ENCODE measurements around the gene TRHDE.
"Not testable (repeated sequence)": the region's sequence is repeated elsewhere in the genome, so short reads cannot be mapped to it uniquely, and the experiment has no call there.

The TRHDE gene

DNA sequence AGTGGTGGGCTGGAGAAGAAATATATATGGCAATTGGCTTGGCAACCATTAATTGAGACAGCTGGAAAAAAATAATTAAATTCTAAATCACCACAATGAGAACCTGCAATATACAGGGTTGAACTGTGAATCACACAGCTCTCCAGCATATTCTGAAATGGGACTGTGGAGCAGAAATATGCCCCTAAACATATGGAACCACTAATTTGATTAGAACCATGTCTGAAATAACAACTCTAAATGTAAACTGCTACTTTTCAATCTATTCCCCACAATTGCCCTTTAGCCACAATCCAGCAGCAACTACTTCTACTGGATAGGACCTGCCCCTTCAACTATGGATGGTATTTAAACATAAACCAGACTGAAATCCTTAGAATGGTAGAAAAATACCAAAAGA is 330.4 kb downstream of the TRHDE start:
- no peak for DNase-seq
- intact Hi-C loops (cut with DNase I), result no loop called here

DNA sequence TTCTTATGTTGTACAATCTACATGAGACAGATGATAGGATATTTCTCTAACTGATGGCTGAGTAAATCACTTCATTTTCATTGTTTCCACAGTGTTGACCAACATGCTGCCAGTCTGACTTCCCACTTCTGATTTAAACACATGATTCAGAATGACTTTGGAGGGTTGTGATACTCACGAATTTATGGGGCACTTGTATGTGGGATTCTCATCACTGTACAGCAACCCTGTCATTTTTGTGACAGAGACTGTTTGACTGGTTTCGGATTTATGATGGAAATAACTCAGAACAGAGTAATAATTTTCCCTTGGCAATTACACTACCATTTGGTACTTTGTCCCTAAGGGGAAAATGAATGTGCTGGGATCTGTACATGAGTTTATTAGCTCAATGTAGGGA is 333.8 kb downstream of the TRHDE start:
- intact Hi-C loops (cut with DNase I), result no loop called here
- no peak for DNase-seq

DNA sequence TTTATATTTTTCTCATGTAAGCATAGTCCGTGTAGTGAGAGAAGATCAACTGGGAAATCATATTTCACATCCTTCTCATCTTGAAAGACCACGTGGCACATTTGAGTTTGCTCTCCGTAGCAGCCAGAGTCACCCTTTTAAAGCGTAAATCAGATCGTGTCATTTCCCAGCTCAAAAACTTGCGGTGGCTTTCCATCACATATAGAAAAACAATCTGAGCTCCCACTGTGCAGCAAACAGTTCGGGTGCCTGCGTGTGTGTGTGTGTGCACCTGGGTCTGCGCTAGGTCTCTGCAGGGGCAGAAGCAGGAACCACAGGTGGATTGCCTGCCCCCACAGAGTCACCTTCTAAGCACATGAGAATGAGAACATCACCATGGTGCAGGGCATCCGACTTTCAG is 338.2 kb downstream of the TRHDE start:
- intact Hi-C loops (cut with DNase I), result no loop called here
- DNase-seq, result peak in 2 of 10 donors; percentile 33 to 66

DNA sequence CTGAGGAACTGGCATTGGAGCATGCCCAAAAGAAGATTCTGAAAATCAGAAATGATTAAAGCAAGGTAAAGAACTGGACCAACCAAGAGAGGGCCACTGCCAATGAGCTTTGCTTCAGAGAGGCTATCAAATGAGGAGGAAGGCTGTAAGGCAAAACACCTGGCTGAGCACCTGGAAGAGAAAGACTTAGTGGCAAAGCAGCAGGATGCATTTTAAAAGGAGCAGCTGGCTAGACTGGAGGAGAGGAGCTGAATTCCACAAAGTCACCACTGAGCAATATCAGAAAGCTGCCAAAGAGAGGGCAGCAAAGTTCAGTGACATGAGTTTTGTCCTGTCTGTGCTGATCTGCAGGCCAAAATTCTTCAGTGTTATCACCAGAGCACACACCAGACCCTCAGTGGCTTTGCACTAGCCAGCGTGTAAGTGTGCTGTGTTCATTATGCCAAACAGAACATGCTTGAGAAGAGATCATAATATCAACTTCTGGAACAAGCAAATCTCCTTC is 338.7 kb downstream of the TRHDE start:
- DNase-seq, result no peak
- intact Hi-C loops (cut with DNase I), result no loop called here

DNA sequence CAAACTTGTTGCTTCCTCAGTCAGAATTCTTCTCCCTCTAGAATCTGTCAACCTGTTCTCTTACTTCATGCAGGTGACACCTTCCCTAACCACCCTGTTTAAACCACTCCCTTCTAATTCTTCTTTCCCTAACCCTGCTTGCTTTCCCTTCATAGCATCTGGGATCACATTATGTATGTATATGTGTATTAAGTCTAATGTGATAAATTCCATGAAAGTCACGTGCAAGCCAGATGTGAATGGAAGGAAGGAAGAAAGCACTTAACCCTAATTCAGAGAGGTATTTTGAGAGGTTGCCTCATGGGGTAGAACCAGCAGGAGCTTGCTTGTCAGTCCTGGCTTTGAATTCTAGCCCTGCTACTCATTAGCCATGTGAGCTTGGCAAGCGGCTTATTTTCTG is 340.0 kb downstream of the TRHDE start:
- no peak for DNase-seq
- intact Hi-C loops (cut with DNase I), result no loop called here

DNA sequence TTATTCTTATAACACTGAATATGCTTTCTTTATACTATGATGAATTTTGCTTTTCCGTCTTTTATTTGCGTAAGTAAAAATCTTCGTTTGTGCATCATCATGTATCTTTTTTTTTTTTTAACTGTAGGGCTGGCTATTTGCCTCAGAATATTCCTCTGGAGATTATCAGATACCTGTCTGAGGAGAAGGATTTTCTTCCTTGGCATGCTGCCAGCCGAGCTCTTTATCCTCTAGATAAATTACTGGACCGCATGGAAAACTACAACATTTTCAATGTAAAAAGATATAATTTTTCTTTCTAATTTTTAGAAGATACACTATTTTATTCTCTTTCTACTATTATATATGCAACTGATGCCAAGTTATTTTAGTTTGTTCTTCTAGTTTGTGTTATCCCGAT is 346.6 kb downstream of the TRHDE start:
- intact Hi-C loops (cut with DNase I), result no loop called here
- DNase-seq, result no peak

DNA sequence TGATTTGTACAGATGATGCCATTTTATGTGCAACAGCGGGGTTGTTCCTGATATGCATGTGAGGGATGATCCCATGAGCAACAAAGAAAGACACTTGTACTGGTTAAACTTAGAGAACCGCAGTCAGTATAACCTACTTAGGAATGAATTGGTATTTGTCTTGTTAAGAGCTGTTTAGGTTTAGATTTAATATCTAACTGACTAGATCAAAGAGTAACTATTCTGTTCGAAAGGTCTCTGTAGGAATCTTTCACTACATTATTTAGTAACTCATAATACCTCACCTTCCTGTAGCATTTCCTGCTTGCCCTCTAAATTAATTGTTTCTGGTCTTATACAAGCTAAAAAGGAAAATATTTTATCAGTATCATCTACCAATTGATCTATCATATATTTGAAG is 350.4 kb downstream of the TRHDE start:
- DNase-seq, result no peak
- intact Hi-C loops (cut with DNase I), result no loop called here

DNA sequence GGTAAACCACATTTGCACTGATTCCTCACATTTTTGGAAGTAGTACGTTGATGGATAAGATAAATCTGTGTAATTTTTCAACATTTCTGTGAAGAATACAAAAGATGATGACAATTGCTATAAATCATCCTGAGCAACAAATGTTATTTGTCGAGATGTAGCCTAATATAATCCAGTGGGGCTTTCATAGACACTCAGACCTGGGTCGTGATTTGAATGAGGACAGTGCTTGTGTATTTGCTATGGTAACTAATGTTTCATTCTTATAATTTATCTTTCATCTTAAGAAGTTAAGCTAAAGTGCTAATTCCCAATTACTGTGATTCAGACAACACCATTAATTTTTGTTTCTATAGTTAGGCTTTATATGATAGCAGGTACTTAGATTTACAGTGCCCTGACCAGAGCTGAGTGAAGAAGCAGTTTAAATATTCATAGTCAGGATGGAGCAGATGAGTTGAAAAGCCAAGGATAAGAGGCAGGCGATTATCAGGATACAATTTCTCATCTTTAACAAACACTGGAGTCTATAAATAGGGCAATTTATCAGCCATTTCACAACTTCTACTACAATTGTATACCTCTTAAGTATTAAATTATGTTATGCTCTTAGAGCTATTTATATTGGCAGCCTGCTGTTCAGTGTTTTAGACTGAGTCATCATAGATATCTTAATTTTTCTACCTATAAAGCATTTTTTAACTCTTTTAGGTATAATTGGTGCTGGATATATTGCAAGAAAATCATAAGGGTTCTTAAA is 359.9 kb downstream of the TRHDE start:
- intact Hi-C loops (cut with DNase I), result no loop called here
- no peak for DNase-seq

DNA sequence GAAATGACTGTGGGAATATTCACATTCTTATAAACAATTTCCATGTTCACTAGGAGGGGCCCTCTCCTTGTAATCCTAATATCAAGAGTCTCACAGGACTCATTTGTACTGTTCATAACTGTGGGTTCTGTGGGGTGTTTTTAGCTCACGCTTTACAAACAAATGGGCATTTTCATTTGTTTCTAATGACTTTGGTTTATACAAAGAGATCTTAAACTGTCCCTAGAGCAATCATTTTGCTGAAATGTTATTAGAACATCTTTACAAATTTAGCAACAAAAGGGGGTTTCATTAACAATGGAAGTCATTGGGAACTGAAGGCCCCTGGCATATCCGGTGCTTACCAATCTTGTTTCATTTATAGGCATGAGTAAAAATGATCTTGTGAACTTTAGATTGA is 370.5 kb downstream of the TRHDE start:
- no peak for DNase-seq
- intact Hi-C loops (cut with DNase I), result no loop called here

DNA sequence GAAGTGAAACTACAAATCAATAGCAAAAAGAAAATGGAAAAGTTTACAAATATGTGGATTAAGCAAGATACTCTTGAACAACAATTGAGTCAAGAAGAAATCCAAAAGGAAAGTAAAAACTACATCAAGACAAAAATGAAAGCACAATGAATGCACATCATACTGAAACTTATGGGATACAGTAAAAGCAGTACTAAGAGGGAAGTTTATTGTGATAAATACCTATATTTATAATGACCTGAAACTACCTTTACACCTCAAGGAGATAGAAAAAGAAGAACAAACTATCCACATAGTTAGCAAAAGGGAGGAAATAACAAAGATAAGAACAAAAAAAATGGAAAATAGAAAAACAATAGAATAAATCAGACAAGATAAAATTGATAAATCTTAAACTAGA is 375.0 kb downstream of the TRHDE start:
- DNase-seq, result no peak
- intact Hi-C loops (cut with DNase I), result no loop called here

DNA sequence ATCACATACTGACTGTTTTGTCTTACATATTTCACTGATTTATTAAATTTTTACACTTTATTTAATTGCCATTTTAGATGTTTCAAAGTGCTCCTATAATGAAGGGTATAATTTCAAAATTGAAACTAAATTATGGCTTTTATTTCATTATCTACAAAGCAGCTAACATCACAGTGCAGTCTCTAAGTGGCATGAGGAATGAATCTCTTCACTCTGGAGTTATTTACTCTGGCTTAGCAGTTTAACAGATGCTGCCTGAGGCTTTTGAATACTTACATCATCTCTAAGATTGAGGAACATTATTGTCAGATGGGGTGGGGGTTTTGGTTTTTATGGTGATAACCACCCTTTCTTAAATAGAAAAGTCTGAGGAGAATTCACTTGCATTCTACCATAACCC is 386.4 kb downstream of the TRHDE start:
- intact Hi-C loops (cut with DNase I), result no loop called here
- no peak for DNase-seq

DNA sequence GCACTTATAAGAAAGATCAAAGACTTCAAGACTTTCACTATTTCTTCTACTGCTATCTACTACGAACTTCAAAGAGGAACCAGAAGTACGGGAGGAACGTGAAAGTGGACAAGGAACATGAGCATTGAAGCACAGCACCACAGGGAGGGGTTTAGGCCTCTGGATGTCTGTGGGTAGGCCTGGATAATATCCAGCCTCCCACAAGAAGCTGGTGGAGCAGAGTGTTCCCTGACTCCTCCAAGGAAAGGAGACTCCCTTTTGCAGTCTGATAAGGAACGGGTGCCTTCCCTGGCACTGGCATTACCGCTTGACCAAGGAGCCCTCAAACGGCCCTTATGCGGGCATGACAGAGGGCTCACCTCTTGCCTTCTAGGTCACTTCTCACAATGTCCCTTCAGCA is 388.0 kb downstream of the TRHDE start:
- intact Hi-C loops (cut with DNase I), result not testable (repeated sequence)
- DNase-seq, result peak in 1 of 10 donors; percentile 30

DNA sequence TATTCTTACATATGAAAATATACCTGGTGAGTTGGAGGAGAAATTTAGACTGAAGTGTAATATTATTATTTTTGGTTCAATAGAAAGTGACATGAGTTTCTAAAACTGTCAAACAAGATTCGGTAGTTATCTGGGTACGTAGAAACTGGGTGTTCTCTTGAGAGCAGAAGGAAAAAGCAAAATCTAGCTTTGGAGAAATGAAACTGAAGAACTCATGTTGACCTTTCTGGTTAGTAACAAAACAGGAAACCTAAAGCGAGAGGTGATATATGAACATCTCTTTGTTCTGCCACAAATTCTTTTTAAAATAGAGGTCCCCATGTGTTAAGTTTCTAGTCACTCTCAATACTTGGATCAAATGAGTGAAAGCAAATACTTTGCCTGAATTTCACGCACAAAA is 401.7 kb downstream of the TRHDE start:
- intact Hi-C loops (cut with DNase I), result no loop called here
- DNase-seq, result no peak

DNA sequence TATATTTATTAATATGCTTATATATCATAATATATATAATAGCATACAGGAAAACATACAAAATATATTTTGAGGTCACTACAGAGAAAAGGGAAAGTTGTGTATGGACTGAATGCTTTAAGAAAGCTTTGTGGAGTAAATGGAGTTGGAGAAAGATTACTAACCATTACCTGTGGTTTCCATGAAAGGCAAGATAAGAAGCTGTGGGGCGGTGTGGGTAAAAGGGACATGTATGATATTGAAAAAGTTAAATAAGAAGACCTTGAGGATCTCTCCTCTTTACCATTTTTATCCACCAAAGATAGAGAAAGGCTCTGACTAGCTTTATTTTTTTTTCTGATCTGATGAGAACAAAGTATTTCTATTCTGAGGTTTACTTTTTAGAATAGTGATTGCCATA is 404.4 kb downstream of the TRHDE start:
- intact Hi-C loops (cut with DNase I), result no loop called here
- DNase-seq, result no peak

DNA sequence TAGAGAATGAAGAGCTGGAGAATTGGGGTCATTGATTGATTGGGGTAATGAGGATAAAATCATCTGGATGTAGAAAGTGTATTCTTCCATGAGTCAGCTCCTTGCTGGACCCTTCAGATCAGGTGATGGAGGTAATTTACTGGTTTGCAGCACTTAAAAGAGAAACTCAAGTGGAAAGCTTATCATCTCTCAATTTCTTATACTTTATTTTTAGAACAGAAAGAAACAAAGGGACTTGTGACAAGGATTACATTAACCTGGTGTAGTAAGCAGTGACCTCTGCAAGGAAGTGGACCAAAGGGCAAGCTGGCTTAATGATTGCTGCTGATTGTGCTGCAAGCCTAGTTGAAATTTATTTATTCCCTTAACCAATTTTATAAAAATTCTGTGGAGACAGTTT is 405.0 kb downstream of the TRHDE start:
- DNase-seq, result no peak

DNA sequence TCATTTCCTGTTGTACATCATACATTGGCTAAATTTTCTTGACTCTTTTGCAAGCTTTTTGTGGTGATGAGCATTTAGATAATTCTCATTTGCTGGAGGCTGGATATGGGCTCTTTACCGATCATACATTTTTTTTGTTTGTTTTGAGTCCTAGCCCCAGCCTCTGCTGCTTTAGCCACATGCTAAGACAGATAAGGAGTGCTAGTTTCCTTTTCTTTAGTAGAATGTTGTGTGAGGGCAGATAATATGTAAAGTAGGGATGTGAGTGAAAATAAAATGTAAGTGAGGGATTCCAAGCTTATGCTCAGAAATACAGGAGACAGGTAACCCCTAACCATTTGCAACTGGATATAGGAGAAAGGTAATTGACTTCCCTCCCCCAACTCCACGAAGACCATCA is 405.7 kb downstream of the TRHDE start:
- DNase-seq, result no peak
- intact Hi-C loops (cut with DNase I), result no loop called here

More for the DNA sequence above, 405.0 kb downstream of the TRHDE start:
- intact Hi-C loops (cut with DNase I), result no loop called here

DNA sequence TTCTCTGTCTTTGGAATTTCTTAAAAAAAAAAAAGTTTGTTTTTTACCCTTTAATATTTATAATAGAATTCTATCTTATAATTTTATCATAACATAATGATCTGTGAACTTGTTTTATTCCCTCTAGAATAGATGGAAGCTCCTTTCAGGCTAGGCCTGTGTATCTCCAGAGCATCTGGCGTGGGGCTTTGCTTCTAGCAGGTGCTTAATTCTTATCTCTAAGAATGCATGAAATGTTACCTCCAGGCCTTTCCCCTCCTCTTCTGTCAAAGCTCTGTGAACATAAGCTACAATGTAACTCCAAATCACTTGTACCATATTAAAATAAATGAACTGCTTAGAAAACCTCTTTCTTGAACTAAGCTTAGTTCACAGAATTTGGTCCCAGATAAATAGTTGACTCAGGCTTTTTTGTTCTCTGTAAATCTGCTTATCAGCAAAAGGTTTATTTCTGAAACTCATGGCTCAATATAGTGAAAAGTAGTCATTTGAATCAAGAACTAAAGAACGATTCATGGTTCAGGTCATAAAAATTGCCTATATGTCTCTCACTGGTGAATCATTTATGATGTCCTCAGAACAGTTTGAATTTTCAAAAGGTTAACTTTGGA is 407.1 kb downstream of the TRHDE start:
- intact Hi-C loops (cut with DNase I), result no loop called here
- DNase-seq, result no peak

DNA sequence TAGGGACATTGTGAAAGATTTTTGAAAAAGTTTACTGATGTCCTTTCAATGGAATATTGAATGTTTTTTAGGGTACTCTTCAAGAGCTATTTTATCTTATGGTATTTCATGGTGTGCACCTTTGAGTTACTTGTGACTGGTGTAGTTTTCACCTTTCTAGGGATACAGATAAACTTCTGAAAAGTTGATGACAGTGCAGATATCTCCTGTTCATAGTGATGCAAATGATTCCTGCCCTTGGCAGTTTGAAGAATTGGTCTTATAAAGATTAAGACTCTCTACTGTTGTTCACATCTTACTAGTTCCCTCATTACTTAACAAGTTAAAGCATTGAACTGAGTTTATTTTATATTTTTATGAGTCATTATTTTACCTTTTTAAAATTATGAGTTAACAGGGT is 408.9 kb downstream of the TRHDE start:
- DNase-seq, result no peak
- intact Hi-C loops (cut with DNase I), result no loop called here

DNA sequence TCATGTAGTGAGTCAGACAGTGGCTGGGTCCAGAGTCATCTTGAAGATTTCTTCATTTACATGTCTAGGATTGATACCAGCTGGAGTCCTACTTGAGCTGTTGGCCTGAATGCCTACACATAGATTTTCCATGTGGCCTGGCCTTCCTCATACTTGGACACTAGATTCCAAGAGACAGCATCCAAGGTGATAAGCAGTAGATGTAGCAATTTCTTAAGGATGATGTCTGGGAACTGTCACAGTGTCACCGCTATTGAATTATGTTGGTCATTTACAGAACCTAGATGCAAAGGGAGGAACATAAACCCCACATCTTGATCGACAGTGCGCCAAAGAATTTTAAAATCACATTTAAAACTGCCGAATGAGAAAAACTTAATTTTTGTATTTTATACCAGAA is 412.3 kb downstream of the TRHDE start:
- DNase-seq, result no peak
- intact Hi-C loops (cut with DNase I), result no loop called here

DNA sequence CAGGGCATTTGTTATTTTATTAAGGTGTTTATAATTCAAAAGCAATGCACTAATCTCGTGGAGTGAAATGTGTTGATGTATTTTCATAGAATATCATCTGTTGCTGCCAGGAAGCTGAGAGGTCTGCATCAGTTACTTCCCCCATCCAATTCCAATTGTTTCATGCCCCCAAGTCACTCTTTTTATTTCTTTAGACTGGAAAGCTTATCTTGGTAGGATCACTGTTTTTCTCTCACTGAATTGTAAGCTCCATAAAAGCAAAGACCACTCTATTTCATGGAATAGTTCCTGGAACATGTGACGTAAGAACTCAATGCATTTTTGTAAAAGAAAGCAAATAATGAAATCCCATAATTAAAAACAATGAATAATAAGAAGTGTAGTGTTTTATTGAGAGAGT is 420.2 kb downstream of the TRHDE start:
- DNase-seq, result no peak
- intact Hi-C loops (cut with DNase I), result no loop called here

DNA sequence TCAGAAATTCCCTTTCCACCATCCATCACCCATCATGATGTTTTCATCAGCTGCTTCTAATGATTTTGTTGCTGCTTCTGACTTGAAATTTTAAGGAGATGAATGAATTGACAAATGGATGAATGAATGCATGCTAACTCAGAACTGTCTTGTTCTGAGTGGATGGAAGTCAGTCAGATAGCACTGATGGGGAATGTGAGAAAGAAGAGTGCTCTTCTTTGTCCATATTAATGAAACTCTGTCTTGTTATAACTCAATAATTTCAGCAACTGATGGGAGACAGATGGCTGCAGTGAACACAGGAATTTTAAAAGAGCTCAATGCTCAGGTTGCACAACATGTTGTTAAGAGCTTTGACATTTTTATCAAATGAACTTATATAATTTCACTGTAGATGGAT is 422.0 kb downstream of the TRHDE start:
- intact Hi-C loops (cut with DNase I), result no loop called here
- DNase-seq, result no peak

DNA sequence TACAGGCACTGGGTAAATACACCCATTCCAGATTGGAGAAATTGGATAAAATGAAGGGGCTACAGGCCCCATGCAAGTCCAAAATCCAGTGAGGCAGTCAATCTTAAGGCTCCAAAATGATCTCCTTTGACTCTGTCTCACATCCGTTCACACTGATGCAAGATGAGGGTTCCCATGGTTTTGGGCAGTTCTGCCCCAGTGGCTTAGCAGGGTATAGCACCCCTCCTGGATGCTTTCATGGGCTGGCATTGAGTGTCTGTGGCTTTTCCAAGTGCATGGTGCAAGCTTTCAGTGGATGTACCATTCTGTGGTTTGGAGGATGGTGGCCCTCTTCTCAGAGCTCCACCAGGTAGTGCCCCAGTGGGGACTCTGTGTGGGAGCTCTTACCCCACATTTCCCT is 427.2 kb downstream of the TRHDE start:
- no peak for DNase-seq
- intact Hi-C loops (cut with DNase I), result no loop called here

Measured in posterior cingulate gyrus (tissue), 11 donors.